ENCODE measurements around the gene PAGE4. TPM values are rescaled to one million over a fixed set of nuclear protein-coding genes. Genes with fewer than 3 reads are reported as not detected.
A peak's percentile ranks its signal among the peaks of the same experiment; 100 is the strongest.

The PAGE4 gene
- total RNA-seq, 4 donors from 2014 or later, result 1.4 to 4.2 (median 2.1) TPM; not detected in 1

DNA sequence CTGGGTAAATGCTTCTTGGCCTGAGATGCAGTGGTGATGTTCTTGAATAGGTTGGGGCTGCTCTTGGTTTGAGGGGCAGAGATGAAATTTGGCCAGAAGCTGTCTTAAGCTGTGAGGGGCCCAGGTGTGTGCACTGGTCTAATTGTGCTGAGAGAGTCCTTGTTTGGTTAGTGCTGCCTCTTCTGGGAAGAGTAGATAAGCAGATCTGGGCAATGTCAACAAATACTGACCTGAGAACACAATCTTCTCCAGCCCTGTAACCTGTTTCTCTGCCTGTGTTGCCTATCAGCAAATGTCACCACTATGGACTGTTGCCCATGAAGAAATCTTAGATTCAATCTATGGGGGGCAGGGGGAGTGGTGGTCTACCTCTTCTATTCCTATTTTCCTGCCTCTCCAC, 33.0 kb downstream of the PAGE4 start:
- intact Hi-C loops (cut with DNase I), result no loop called here
- H3K27me3 ChIP-seq, result no peaks in the 10 kb centered on the region
- no peaks in the 10 kb centered on the region for H3K4me1 ChIP-seq
- H3K27ac ChIP-seq (replicated peaks in 1 of 4), result no peak overlapping the region
- no peak for DNase-seq (ENCODE audit: extremely low spot score)
- H3K4me3 ChIP-seq, result no peak overlapping the region
- no peaks in the 10 kb centered on the region for H3K36me3 ChIP-seq
- no peaks in the 10 kb centered on the region for H3K9me3 ChIP-seq
- TF ChIP-seq, protein P1, sequence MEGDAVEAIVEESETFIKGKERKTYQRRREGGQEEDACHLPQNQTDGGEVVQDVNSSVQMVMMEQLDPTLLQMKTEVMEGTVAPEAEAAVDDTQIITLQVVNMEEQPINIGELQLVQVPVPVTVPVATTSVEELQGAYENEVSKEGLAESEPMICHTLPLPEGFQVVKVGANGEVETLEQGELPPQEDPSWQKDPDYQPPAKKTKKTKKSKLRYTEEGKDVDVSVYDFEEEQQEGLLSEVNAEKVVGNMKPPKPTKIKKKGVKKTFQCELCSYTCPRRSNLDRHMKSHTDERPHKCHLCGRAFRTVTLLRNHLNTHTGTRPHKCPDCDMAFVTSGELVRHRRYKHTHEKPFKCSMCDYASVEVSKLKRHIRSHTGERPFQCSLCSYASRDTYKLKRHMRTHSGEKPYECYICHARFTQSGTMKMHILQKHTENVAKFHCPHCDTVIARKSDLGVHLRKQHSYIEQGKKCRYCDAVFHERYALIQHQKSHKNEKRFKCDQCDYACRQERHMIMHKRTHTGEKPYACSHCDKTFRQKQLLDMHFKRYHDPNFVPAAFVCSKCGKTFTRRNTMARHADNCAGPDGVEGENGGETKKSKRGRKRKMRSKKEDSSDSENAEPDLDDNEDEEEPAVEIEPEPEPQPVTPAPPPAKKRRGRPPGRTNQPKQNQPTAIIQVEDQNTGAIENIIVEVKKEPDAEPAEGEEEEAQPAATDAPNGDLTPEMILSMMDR (IDR thresholded peaks at IDR 0.05), result no peak
- no peak for TF ChIP-seq POLR2A (IDR thresholded peaks at IDR 0.05; ENCODE audit: low read depth)
- no peak for TF ChIP-seq POLR2AphosphoS5 (IDR thresholded peaks at IDR 0.05)

DNA sequence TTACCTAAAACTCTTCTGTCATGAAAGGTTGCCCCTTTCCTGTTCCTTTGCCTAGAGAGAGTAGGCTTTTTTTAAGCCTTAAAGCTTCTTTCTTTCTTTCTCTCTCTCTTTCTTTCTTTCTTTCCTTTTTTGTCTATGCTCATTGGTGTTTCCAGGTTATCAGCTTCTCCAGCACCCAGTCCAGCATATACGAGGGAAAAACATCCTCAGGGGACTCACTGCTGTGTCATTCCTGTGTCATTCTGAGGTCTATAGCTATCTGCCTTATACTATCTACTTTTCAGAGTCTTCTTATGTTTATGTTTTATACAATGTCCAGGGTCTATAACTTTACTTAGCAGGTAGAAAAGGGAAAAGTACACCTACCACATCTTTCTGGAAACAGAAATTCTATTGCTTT, 39.6 kb downstream of the PAGE4 start:
- Histone ChIP-seq H3K27ac (replicated peaks in 1 of 4) (no peak overlapping the region), H3K4me3 (no peak overlapping the region), H3K9me3 (no peaks in the 10 kb centered on the region), H3K4me1 (no peaks in the 10 kb centered on the region), H3K27me3 (no peaks in the 10 kb centered on the region), H3K36me3 (no peaks in the 10 kb centered on the region)
- DNase-seq (ENCODE audit: extremely low spot score), result no peak
- intact Hi-C loops (cut with DNase I), result no loop called here
- no peak for TF ChIP-seq EP300 (IDR thresholded peaks at IDR 0.05)
- no peak for TF ChIP-seq POLR2AphosphoS5 (IDR thresholded peaks at IDR 0.05)
- no peak for TF ChIP-seq POLR2A (IDR thresholded peaks at IDR 0.05; ENCODE audit: low read depth)
- TF ChIP-seq, protein P1 (IDR thresholded peaks at IDR 0.05), result no peak
- WGBS, result 35% methylated on average over 1 of the region's 1 CpG

DNA sequence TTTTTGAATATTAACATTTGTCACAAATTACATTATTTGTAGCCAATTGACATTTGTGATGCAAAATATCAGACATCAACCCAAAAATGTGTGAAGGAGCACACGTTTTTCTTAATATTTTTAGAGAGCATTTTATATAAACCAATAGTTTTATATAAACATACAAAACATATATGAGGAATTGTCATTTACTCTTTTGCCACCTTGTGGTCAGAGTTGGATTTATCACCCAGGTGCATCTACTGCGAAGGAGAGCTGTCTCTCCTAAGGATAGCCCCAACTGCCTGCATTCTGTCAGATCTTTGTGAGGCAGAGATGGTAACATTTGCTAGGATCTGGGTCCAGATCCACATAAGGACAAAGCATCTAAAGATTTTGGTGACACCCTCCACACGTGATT, 47.6 kb downstream of the PAGE4 start:
- DNase-seq (ENCODE audit: extremely low spot score), result no peak
- Histone ChIP-seq H3K9me3 (no peaks in the 10 kb centered on the region), H3K4me1 (peaks cover 11 to 36% (median 34%) of the 10 kb centered on the region in 4 donors), H3K4me3 (no peak overlapping the region), H3K27me3 (peaks cover 0 to 4% (median 0%) of the 10 kb centered on the region in 4 donors), H3K27ac (replicated peaks in 1 of 4) (peak overlapping the region in 2 of 4 donors; percentile 86 to 87), H3K36me3 (no peaks in the 10 kb centered on the region)
- TF ChIP-seq POLR2AphosphoS5 (IDR thresholded peaks at IDR 0.05) (no peak), POLR2A (IDR thresholded peaks at IDR 0.05; ENCODE audit: low read depth) (no peak)
- TF ChIP-seq, protein P1 (IDR thresholded peaks at IDR 0.05), result peak; percentile 44 to 51 (median 46)
- WGBS, result 2% methylated on average over 3 of the region's 3 CpGs
- intact Hi-C loops (cut with DNase I), result no loop called here

GRCh38 chrX:49877397-49878101, 48.4 kb downstream of the PAGE4 start:
- peak overlapping the region in 1 of 4 donors; percentile 65 for H3K4me3 ChIP-seq
- peaks cover 0 to 4% (median 0%) of the 10 kb centered on the region in 4 donors for H3K27me3 ChIP-seq
- H3K4me1 ChIP-seq, result peaks cover 11 to 38% (median 35%) of the 10 kb centered on the region in 4 donors
- TF ChIP-seq POLR2AphosphoS5 (IDR thresholded peaks at IDR 0.05) (no peak), POLR2A (IDR thresholded peaks at IDR 0.05; ENCODE audit: low read depth) (no peak), EP300 (IDR thresholded peaks at IDR 0.05) (no peak)
- TF ChIP-seq, protein P1 (IDR thresholded peaks at IDR 0.05), result no peak
- DNase-seq (ENCODE audit: extremely low spot score), result no peak
- H3K9me3 ChIP-seq, result no peaks in the 10 kb centered on the region
- intact Hi-C loops (cut with DNase I), result no loop called here
- 69% methylated on average over 4 of the region's 5 CpGs for WGBS
- H3K27ac ChIP-seq (replicated peaks in 1 of 4), result peak overlapping the region; percentile 84 to 87 (median 86)
- H3K36me3 ChIP-seq, result no peaks in the 10 kb centered on the region
